Lower lobe of right lung (tissue), 2 donors: Measurements from ENCODE around the gene KANK2. TPM values are rescaled to one million over a fixed set of nuclear protein-coding genes. Genes with fewer than 3 reads are reported as not detected.
A peak's percentile ranks its signal among the peaks of the same experiment; 100 is the strongest.

Source experiments
- ATAC-seq, 2 donors: fragments of 200-7000 bp; cut with Tn5 transposase; one replicate each; pipeline ENCODE4 v1.9.1; 2020 to 2022; ENCODE audit warnings: mild to moderate bottlenecking in 2 of 2, moderate library complexity in 2 of 2
- DNase-seq: peaks from one replicate; pipeline ENCODE4 v3.0.0-alpha.2; 2020
- H3K27ac ChIP-seq: fragments of 200-600 bp; one replicate; pipeline ENCODE4 v1.8.0; 2022
- H3K27me3 ChIP-seq: fragments of 200-600 bp; one replicate; pipeline ENCODE4 v1.8.0; 2022; ENCODE audit warnings: low read depth
- H3K36me3 ChIP-seq: fragments of 200-600 bp; one replicate; pipeline ENCODE4 v1.8.0; 2022; ENCODE audit warnings: mild to moderate bottlenecking
- H3K4me1 ChIP-seq: fragments of 200-600 bp; one replicate; pipeline ENCODE4 v1.8.0; 2022
- H3K4me3 ChIP-seq: fragments of 200-600 bp; one replicate; pipeline ENCODE4 v1.8.0; 2022; ENCODE audit warnings: mild to moderate bottlenecking
- H3K9me3 ChIP-seq: fragments of 200-600 bp; one replicate; pipeline ENCODE4 v1.8.0; 2022
- intact Hi-C: fragments of 100-400 bp; cut with DNase I; formaldehyde crosslinking; loops from one replicate; pipeline ENCODE4 v1.11.0; 2022
- total RNA-seq: library from RNA; stranded (reverse); fragmentation: NEBNext Ultra II Directional; extraction: Animal tissue kit (Norgen Biotek cat#: 25700); gene quantifications from one replicate; pipeline ENCODE4 v1.2.1, GENCODE V29; 2021
- TF ChIP-seq, protein P1 (sequence below): fragments of 200-600 bp; IDR thresholded peaks from one replicate; pipeline ENCODE4 v1.8.0; 2022; ENCODE audit warnings: antibody characterized with exemption, mild to moderate bottlenecking
- donor health status: DM: no; HTN: yes; CAD: no; lungs with severe emphysema.

Gene KANK2
- total RNA-seq, 1 donor from 2014 or later: 191 TPM

DNA sequence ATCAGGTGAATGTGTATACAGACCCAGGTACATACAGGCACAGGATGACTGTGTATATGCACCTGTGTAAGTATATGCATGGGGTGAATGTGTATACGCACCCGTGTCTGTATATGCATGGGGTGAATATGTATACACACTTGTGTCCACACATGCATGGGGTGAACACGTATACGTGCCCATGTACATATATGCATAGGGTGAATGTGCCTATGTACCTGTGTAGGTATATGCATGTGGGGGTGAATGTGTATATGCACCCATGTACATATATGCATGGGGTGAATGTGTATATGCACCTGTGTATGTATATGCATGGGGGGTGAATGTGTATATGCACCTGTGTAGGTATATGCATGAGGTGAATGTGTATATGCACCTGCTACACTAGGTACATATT lies 35.2 kb upstream of the KANK2 start:
- ATAC-seq: peak in 1 of 2 donors; percentile 35
- H3K27me3 ChIP-seq: no peaks in the 10 kb centered on the region
- peaks cover 71% of the 10 kb centered on the region for H3K36me3 ChIP-seq

DNA sequence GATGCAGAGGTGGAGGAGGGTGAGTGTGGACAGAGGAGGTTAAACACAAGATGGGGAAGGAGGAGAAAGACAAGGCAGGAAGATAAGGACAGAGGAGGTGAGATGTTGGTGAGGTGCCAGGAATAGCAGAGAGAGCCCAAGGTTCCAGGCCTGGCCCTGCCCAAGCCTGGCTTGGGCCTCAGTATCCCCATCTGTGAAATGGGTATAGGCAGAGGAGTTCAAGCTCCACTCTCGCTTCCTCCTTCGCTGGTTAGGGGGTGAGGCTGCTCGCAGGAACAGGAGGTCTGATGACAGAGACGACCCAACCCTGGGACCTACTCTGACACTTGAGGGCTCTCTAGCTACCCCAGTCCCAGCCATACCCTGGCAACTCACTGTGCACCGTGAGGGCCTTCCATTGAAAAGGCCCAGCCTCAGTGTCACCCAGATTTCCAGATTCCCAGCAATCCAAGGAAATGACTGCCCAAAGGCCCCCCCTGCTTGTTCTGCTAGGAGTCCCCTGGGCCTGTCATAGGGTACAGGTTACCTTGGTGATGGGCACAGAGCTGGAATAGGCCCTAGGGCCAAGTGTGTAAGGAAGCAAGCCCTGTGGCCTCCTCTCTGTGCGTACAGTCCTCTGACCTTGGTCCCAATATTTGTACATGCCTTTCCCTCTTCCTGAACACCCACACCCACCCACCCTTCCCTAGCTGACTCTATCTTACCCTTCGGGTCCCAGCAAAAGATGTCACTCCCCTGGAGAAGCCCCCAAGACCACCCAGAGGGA lies 33.5 kb upstream of the KANK2 start:
- Histone ChIP-seq H3K4me1 (no peaks in the 10 kb centered on the region), H3K9me3 (no peaks in the 10 kb centered on the region), H3K36me3 (peaks cover 69% of the 10 kb centered on the region), H3K27ac (no peak overlapping the region), H3K4me3 (no peak overlapping the region), H3K27me3 (no peaks in the 10 kb centered on the region)
- TF ChIP-seq, protein P1, sequence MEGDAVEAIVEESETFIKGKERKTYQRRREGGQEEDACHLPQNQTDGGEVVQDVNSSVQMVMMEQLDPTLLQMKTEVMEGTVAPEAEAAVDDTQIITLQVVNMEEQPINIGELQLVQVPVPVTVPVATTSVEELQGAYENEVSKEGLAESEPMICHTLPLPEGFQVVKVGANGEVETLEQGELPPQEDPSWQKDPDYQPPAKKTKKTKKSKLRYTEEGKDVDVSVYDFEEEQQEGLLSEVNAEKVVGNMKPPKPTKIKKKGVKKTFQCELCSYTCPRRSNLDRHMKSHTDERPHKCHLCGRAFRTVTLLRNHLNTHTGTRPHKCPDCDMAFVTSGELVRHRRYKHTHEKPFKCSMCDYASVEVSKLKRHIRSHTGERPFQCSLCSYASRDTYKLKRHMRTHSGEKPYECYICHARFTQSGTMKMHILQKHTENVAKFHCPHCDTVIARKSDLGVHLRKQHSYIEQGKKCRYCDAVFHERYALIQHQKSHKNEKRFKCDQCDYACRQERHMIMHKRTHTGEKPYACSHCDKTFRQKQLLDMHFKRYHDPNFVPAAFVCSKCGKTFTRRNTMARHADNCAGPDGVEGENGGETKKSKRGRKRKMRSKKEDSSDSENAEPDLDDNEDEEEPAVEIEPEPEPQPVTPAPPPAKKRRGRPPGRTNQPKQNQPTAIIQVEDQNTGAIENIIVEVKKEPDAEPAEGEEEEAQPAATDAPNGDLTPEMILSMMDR: no peak
- no peak for DNase-seq
- no peak for ATAC-seq
- intact Hi-C loops: no loop called here

More for the DNA sequence above, 35.2 kb upstream of the KANK2 start:
- H3K27ac ChIP-seq: no peak overlapping the region
- TF ChIP-seq, protein P1: no peak
- DNase-seq: no peak
- no peak overlapping the region for H3K4me3 ChIP-seq
- intact Hi-C loops: no loop called here
- no peaks in the 10 kb centered on the region for H3K9me3 ChIP-seq
- H3K4me1 ChIP-seq: no peaks in the 10 kb centered on the region

DNA sequence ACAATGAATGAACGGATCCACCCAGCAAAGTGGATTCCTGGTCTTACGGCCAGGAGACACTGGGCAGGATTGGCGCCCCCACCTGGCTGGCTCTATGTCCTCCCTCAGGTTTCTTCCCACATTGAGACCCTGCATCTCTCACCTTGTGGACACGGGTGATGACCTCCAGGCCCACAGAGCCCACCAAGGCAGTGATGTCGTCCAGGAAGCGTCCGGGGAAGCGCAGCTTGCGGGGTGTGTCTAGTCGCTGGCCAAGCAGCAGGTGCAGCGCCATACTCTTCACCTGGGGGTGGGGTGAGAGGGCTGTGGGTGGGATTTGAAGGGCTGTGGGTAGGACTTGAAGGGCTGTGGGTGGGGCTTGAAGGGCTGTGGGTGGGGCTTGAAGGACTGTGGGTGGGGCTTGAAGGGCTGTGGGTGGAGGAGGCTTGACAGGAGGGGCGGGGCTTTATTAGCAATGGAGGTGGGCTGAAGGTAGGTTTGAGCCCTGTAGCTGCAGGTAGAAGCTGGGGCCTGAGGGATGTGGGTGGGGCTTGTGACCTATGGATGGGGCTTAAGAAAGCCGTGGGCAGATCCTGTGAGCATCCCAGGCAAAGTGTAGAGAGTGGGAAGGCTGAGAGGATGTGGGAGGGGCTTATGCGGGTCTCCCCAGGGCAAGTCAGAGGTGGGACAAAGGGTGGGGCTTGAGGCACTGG lies 30.0 kb upstream of the KANK2 start:
- H3K36me3 ChIP-seq: peaks cover 57% of the 10 kb centered on the region
- H3K4me3 ChIP-seq: no peak overlapping the region
- peak; percentile 13 to 18 for ATAC-seq
- H3K27ac ChIP-seq: no peak overlapping the region
- no peak for DNase-seq
- no peaks in the 10 kb centered on the region for H3K4me1 ChIP-seq
- H3K27me3 ChIP-seq: no peaks in the 10 kb centered on the region
- TF ChIP-seq, protein P1: peak; percentile 13
- no peaks in the 10 kb centered on the region for H3K9me3 ChIP-seq
- intact Hi-C loops: no loop called here

DNA sequence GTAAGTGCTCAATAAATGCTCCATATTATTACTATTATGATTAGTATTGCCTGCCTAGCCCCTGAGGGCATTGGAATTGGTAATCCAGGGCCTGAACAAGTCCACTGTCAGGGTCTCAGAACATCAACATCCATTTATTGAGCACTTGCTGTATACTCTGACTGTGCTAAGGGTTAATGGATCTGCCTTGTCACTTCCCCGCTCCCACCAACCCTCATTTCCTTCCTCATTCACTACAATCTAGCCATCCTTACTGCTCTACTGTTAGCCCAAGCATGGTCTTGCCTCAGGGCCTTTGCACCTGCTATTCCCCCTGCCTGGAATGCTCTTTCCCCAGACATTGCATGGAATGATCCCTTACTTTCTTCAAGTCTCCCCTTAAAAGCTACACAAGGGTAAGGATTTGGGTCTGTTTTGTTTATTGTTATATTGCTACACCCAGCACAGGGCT lies 29.4 kb upstream of the KANK2 start:
- peaks cover 57% of the 10 kb centered on the region for H3K36me3 ChIP-seq
- no peaks in the 10 kb centered on the region for H3K27me3 ChIP-seq
- TF ChIP-seq, protein P1: no peak
- intact Hi-C loops: no loop called here
- H3K4me1 ChIP-seq: no peaks in the 10 kb centered on the region
- no peak overlapping the region for H3K27ac ChIP-seq
- ATAC-seq: no peak
- DNase-seq: no peak
- no peaks in the 10 kb centered on the region for H3K9me3 ChIP-seq
- H3K4me3 ChIP-seq: no peak overlapping the region

DNA sequence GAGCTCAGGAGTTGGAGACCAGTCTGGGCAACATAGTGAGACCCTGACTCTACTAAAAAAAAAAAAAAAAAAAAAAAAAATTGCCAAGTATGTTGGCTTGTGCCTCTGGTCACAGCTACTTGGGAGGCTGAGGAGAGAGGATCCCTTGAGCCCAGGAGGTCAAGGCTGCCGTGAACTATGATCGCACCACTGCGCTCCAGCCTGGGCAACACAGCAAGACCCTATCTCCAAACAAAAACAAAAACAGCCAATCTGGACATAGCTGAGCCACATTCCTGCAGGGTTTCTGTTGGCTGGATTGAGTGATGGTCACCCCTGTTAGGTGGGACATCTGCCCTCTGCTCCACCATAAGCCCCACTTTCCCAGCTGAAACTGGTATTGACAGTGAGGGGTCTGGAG lies 28.5 kb upstream of the KANK2 start:
- peaks cover 58% of the 10 kb centered on the region for H3K36me3 ChIP-seq
- intact Hi-C loops: no loop called here
- H3K4me3 ChIP-seq: no peak overlapping the region
- H3K27me3 ChIP-seq: no peaks in the 10 kb centered on the region
- ATAC-seq (no peak), DNase-seq (no peak)
- TF ChIP-seq, protein P1: no peak
- no peaks in the 10 kb centered on the region for H3K4me1 ChIP-seq
- no peak overlapping the region for H3K27ac ChIP-seq
- H3K9me3 ChIP-seq: no peaks in the 10 kb centered on the region
